Measurements from ENCODE around the gene CHURC1. TPM values are rescaled to one million over a fixed set of nuclear protein-coding genes. Genes with fewer than 3 reads are reported as not detected.

CHURC1 gene
- total and polyA plus RNA-seq, 2 of the 8 experiments (the other 6 are each of a cell fraction or from before 2014, with no cell fraction given), result 50.2 to 59.3 TPM

DNA sequence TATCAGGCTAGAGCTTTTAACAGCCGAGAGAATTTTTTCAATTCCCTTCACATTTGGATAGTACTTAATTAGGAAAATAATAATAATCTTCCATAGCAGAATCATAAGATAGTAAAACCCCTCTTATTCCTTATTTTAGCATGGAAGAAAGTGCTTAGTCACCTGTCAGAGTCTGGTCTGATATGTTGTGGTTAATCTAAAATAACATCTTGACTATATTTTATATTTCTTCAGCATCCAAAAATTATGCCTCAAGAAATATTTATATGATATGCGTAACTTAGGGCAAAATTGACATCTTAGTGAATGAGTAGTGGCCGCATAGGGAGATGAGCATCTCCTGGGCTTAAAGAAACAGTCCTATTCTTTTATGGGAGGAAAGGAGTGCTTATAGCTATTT, 12.8 kb downstream of the CHURC1 start (continued):
- TF ChIP-seq TAF7 (optimal IDR thresholded peaks at IDR 0.05; ENCODE audit: borderline replicate concordance, low read depth, low read length) (no peak), YY1 (IDR thresholded peaks at IDR 0.05; ENCODE audit: low read depth, low read length) (no peak), MAX (IDR thresholded peaks at IDR 0.05) (no peak), TBP (IDR thresholded peaks at IDR 0.05; ENCODE audit: low read depth, low read length) (no peak)
